Thyroid gland (tissue), 4 donors: ENCODE measurements around the gene FGFR4.

ENCODE experiments used
- POLR2A ChIP-seq, 2 donors: fragments of 450-650 bp; IDR thresholded peaks; one replicate each; pipeline ENCODE4 v1.6.1; 2017; ENCODE audit warnings: antibody characterized with exemption in 2 of 2, mild to moderate bottlenecking in 2 of 2, moderate library complexity in 1 of 2
- TF ChIP-seq, protein P1 (sequence below), 6 experiments: fragments of 200-600 bp in 3 of 6; fragments of 450-650 bp in 3 of 6; sonication (generic) in 3 of 6; IDR thresholded peaks; one replicate each; pipeline ENCODE4 v1.5.1; 2016 to 2019; ENCODE audit warnings: antibody characterized with exemption in 6 of 6, mild to moderate bottlenecking in 2 of 6, inconsistent platforms in 1 of 6, moderate library complexity in 1 of 6

DNA sequence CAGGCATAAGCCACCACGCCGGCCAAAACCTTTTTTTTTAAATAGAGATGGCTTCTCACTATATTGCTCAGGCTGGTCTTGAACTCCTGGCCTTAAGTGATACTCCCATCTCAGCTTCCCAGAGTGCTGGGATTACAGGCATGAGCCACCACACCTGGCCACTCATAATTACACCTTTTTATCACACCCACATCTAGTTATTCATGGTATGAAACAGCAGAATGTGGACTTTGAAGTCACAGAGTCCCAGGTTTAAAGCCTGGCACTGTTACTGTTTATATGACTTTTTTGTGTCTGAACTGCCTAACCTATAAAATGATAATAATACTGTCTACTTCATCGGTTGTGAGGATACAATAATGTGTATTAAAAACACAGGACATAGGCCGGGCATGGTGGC lies 41.1 kb upstream of the FGFR4 start:
- TF ChIP-seq, protein P1, sequence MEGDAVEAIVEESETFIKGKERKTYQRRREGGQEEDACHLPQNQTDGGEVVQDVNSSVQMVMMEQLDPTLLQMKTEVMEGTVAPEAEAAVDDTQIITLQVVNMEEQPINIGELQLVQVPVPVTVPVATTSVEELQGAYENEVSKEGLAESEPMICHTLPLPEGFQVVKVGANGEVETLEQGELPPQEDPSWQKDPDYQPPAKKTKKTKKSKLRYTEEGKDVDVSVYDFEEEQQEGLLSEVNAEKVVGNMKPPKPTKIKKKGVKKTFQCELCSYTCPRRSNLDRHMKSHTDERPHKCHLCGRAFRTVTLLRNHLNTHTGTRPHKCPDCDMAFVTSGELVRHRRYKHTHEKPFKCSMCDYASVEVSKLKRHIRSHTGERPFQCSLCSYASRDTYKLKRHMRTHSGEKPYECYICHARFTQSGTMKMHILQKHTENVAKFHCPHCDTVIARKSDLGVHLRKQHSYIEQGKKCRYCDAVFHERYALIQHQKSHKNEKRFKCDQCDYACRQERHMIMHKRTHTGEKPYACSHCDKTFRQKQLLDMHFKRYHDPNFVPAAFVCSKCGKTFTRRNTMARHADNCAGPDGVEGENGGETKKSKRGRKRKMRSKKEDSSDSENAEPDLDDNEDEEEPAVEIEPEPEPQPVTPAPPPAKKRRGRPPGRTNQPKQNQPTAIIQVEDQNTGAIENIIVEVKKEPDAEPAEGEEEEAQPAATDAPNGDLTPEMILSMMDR (IDR thresholded peaks at IDR 0.05), result no peak
- no peak for TF ChIP-seq POLR2A (IDR thresholded peaks at IDR 0.05)
